ENCODE measurements around the gene CLDN9.
A peak's percentile ranks its signal among the peaks of the same experiment; 100 is the strongest.

Gene CLDN9

GRCh38 chr16:3020247-3020603, 7.5 kb downstream of the CLDN9 start, which contains the start of gene TNFRSF12A:
Gene TNFRSF12A, plus strand, starts transcription at chr16:3020368. Its CDS starts 30 bp downstream, at chr16:3020398.
- DNase-seq: peak; percentile 66

DNA sequence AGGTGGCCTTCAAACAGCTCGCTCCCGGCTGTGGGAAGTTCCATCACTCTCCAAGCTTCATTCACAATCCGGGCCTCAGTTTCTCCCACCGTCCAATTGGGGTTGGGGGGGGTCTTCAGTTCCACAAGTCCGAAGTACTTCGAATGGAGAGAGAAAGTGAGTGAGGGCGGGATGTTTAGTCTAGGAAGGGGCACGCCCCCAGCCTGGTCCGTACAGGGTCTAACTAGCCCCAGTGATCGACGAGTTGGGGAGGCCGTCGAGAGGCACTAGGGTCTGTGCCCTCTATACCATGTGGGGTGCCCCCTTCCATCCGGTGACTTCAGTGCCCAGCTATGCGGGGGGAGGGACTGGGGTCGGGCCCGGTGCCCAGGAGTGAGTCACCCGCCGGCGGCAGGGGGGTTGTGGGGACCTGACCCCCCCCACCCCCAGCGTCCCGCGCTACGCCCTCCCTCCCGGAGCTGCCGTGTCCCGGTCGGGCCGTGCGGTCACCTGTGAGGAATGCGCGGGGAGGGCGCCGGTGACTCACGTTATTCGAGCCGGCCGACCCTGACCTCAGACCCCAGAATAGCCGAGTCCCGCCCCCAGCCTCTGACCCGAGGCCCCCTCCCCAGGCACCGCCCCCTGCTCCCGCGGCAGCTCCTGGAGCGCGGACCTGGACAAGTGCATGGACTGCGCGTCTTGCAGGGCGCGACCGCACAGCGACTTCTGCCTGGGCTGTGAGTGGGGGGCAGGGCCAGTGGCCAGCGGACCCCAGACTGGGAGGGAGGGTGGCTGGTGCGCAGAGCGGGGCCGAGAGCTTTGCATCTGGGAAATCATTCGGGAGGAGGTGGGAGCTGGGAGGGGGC, 8.1 kb downstream of the CLDN9 start:
- DNase-seq: peak; percentile 79

DNA sequence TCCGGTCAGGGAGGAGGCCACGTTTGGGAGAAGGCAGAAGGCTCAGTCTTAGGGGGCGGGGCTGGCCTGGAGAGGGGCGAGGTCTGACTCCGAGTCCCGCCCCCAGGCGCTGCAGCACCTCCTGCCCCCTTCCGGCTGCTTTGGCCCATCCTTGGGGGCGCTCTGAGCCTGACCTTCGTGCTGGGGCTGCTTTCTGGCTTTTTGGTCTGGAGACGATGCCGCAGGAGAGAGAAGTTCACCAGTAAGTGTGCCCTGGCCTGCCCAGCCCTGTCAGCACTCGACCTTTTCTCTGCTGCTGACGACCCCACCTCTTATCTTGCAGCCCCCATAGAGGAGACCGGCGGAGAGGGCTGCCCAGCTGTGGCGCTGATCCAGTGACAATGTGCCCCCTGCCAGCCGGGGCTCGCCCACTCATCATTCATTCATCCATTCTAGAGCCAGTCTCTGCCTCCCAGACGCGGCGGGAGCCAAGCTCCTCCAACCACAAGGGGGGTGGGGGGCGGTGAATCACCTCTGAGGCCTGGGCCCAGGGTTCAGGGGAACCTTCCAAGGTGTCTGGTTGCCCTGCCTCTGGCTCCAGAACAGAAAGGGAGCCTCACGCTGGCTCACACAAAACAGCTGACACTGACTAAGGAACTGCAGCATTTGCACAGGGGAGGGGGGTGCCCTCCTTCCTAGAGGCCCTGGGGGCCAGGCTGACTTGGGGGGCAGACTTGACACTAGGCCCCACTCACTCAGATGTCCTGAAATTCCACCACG, 8.9 kb downstream of the CLDN9 start:
- peak; percentile 90 for DNase-seq

DNA sequence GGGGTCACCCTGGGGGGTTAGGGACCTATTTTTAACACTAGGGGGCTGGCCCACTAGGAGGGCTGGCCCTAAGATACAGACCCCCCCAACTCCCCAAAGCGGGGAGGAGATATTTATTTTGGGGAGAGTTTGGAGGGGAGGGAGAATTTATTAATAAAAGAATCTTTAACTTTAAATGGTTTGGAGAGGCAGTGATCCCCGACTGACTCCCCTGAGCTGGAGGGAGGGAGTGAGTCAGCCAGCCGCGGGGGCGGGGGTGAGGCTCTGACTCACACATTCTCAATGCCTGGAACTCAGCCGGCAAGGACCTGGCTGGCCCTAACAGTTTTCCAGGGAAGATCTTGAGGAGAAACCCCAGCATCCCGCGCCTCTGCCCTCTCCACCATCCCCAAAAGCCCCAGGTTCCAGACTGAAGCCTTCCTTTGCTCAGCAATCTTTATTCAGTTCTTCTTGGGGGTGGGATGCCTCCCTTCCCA, 9.5 kb downstream of the CLDN9 start:
- peak; percentile 92 for DNase-seq

GRCh38 chr16:3022684-3023414, 10.1 kb downstream of the CLDN9 start:
- no peak for DNase-seq

DNA sequence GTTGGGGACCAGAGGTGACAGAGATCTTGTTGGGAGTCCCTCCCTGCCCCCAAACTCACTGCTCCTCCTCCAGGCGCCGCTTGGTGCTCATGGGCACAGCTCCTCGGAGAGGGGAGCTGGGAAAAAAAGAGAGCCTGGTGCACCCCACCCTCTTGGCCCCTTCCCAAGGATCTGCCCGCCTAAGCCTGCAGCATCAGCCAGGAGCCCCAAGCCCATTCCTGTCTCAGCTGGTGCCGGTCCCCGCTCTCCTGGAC, 10.6 kb downstream of the CLDN9 start:
- no peak for DNase-seq

DNA sequence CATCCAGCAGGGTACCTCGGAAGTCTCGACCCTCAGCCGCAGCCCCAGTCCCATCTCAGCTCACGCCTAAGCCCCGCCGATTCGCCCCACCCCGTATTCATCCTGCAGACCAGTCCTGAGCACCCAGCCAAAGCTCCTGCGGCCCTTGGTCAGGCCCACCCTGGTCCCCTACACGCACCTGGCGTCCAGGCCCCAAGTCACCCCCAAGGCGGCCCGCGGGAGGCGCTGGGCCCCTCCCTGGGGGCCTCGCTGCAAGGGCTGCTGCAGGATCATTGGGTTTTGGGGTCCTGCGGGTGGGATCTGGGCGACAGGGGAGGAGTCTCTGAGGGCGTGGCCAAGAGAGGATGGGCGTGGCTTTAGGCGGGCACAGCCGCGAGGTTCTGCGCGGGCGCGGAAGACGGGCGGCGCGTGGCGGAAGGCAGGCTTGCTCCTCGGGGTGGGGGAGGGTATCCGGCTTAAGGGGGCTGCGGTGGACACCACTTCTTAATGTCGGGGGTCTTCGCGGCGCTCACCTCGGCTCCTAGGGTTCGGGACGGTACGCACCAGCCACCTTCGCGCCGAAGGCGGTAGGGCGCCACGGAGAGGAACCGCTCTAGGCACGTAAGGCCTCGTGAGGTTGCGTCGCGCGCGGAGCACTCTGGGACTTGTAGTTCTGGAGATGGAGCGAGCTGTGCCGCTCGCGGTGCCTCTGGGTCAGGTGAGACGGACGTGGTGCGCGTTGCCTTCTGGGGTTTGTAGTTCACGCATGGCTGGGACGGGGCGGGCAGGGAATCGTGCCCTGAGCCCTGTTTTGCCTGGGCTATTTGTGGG, 11.2 kb downstream of the CLDN9 start, which contains the start of the genes HCFC1R1 and THOC6:
HCFC1R1 (minus strand) TSS at position 274 of the 810 bp plus-strand sequence; CDS start at position 273, 1 bp downstream.
THOC6 (plus strand) TSS at position 367 of the 810 bp plus-strand sequence; CDS start at position 659, 292 bp downstream.
- peak; percentile 96 for DNase-seq

GRCh38 chr16:3025032-3026002, 12.6 kb downstream of the CLDN9 start:
- no peak for DNase-seq

DNA sequence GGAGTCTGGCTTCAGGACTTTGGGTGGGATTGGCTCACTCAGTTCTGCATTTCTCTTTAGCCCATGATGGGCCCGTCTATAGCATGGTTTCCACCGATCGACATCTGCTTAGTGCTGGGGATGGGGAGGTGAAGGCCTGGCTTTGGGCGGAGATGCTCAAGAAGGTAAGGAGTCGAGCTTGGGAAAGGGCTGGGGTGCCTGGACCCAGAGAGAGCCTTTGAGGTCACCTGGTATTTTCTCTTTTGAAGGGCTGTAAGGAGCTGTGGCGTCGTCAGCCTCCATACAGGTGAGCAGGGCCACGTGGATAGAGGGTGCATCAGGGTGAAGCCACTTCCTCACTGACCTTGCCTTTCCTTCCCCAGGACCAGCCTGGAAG, 13.3 kb downstream of the CLDN9 start:
- DNase-seq: no peak

DNA sequence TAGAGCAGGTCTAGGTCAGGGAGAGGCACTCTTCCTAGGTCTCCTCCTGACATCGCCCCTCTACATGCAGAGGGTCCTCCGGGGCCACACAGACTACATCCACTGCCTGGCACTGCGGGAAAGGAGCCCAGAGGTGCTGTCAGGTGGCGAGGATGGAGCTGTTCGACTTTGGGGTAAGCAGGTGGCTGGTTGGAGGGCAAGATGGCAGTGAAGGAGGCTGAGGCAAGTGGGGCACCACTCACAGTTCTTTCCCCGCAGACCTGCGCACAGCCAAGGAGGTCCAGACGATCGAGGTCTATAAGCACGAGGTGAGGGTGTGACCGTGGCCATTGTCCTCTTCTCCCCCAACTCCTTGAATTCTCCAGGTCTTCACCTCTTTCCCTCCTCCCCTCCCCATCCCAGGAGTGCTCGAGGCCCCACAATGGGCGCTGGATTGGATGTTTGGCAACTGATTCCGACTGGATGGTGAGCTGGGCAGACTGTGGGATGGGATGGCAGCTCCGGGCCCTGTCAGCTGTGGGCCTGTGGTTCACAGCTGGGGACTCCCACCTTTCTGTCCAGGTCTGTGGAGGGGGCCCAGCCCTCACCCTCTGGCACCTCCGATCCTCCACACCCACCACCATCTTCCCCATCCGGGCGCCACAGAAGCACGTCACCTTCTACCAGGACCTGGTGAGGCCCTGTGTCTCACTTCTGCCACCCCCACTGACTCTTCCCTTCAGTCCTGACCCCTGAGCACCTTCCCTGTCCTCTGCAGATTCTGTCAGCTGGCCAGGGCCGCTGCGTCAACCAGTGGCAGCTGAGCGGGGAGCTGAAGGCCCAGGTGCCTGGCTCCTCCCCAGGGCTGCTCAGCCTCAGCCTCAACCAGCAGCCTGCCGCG, 14.1 kb downstream of the CLDN9 start:
- DNase-seq: no peak

GRCh38 chr16:3027489-3027795, 14.7 kb downstream of the CLDN9 start:
- DNase-seq: no peak

GRCh38 chr16:3027983-3028715, 15.4 kb downstream of the CLDN9 start:
- DNase-seq: peak; percentile 89

- DNase-seq: no peak
Measured at GRCh38 chr16:3028716-3029319, 16.1 kb downstream of the CLDN9 start.

DNA sequence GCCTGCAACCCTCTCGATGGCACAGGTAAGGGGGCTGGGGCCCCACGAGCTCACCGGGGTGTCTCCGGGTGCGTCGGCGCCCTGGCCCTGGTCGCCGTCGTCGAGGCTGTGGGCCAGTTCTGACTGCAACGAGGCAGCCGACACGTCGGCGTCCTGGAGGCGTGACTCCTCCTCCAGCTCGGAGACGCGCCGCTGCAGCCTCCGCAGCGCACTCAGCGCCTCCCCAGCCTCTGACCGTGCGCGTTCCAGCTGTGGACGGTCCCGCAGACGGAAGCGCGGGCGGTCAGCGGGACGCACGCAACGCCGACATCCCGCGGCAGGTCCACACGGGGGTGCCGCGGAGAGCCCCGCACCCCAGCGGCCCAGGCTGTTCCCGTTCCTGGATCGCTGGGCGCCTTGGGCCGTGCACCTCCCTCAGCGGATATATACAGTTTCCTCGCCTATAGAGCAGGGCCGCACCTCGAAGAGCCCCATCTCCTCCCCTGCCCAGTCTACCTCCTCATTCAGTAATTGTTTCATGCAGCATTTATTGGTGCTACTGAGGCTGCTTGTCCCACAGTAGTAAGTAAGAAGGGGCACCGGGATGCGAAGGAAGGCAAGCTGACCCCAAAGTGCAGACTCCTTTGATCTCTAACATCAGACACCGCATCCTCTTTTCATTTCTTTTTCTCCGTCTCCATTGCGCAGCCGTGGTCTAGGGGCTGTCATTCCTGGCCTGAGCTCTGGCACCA, 16.9 kb downstream of the CLDN9 start:
- peak; percentile 50 for DNase-seq

DNA sequence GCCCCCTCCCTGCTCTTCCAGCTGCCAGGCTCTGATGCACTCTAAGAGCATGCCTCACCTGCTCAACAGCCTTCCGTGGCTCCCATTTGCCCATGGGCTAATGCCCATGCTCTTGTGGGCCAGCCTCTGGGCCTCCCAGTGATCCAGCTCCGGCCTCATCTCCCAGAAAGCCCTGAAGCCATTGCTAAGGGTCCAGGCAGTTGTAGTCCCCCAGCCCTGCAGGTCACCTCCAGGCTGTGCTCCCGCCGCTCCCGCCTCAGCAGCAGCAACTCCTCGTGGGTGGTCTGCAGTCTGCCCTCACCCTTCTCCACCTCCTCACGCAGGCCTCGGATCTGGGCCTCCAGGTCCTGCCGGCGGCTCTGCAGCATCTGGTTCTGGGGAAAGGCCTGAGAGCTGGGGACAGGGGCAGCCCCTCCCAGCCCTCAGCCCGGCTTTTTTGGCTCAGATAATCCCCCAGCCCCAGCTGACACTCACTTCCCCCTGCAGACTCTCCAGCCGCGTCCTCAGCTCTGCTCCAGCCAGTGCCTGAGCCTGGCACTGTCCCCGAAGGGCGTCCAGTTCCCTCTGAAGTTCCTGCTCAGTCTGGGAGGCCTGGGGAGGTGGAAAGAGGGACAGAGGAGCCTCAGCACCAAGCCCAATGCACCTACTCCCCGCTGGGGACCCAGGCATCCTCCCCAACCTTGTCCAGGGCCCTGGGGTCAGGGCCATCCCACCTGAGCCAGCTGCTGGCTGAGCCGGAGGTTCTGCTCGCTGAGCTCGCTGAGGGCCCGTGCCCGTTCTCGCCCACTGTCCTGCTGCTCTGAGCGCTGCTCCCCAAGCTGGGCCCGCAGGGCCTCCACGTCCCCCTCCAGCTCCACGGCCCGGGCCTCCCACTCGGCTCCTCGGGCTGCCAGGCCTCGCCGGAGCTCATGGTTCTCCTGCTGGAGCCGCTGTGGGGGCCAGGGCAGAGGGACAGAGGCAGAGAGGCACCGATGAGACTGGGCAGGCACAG, 17.8 kb downstream of the CLDN9 start:
- DNase-seq: no peak

DNA sequence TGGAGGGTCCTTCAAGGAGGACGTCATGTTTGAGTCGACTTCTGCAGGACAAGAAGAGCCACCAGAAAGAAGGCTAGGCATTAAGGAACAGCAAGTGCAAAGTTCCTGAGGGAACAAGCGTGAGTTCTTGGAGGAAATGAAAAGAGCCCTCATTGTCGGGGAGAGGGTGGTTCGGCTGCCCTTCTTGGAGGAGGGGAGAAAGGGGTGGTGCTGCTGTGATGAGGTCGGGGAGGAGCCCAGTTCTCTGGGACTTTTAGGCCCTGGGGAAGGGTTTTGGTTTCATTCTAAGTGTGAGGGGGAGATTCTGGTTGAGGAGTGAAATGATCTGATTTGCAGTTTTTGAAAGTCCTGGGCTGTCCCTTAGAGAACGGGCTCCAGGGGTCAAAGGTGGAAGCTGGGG, 19.9 kb downstream of the CLDN9 start:
- no peak for DNase-seq

DNA sequence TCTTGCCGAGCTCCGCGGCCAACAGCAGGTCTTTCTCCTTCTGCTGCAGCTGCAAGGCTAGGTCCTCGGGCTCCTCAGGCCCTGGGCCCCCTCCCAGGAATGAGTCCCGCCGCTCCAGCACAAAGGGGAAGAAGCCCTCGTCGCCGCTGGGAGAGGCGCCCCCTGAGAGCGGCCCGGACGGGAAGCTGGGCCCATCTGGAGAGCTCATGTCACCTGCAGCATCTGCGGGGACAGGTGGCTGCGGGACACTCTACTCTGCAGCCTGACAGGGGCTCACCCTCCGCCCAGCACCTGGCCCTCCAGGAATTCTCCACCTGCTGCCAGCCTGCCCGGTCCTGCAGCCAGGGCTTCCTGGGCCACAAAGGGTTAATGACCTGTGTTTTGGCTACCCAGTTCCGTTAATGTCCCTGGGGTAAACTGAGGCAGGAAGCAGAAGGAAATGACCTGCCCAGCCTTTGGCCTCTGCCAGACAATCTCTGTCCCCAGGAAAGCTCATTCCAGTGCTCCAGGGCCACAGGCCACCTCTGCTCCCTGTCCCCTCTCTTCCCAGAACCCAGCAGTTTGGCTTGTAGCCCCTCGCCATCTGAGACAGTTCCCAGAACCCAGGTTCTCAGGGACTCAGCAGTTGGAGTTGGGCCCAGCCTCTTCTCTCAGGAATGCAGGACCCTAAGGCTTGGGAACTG, 22.7 kb downstream of the CLDN9 start:
- no peak for DNase-seq
